Thymus (tissue), 11 donors: ENCODE measurements around the gene C1GALT1C1L. TPM values are rescaled to one million over a fixed set of nuclear protein-coding genes. Genes with fewer than 3 reads are reported as not detected.
"Not testable (repeated sequence)": the region's sequence is repeated elsewhere in the genome, so short reads cannot be mapped to it uniquely, and the experiment has no call there.

ENCODE experiments used
- DNase-seq, 9 donors: peaks; one replicate each; pipeline ENCODE4 v3.0.0-alpha.2; 2013; ENCODE audit warnings: low spot score in 9 of 9, low read depth in 6 of 9, missing footprints in 1 of 9
- H3K27ac ChIP-seq, 2 donors: one replicate each; pipeline ENCODE4 v1.5.1; 2013; ENCODE audit warnings: control low read depth in 1 of 2, low read depth in 1 of 2, low read length in 1 of 2, mild to moderate bottlenecking in 1 of 2, moderate library complexity in 1 of 2
- H3K27me3 ChIP-seq, 2 donors: one replicate each; pipeline ENCODE4 v1.5.1; 2013; ENCODE audit warnings: low read length in 1 of 2; ENCODE audit not compliant: control insufficient read depth in 2 of 2, insufficient read depth in 1 of 2
- H3K36me3 ChIP-seq, 2 donors: one replicate each; pipeline ENCODE4 v1.5.1; 2013; ENCODE audit warnings: low read length in 1 of 2, mild to moderate bottlenecking in 1 of 2, moderate library complexity in 1 of 2; ENCODE audit not compliant: control insufficient read depth in 2 of 2, insufficient read depth in 2 of 2
- H3K4me1 ChIP-seq, 2 donors: one replicate each; pipeline ENCODE4 v1.5.1; 2013; ENCODE audit warnings: low read length in 2 of 2; ENCODE audit not compliant: control insufficient read depth in 2 of 2, insufficient read depth in 2 of 2
- H3K4me3 ChIP-seq, 2 donors: one replicate each; pipeline ENCODE4 v1.5.1; 2013; ENCODE audit warnings: low read length in 2 of 2, control low read depth in 1 of 2, mild to moderate bottlenecking in 1 of 2
- H3K9me3 ChIP-seq, 2 donors: one replicate each; pipeline ENCODE4 v1.5.1; 2013; ENCODE audit warnings: low read length in 1 of 2, mild to moderate bottlenecking in 1 of 2; ENCODE audit not compliant: control insufficient read depth in 2 of 2, insufficient read depth in 1 of 2
- WGBS: extraction: QIAGEN DNeasy Blood & Tissue Kit; methylation state at CpG from one replicate; pipeline ENCODE4 v1.1.7; 2013; 5-methylcytosine and 5-hydroxymethylcytosine counted together
- polyA plus RNA-seq: library from polyadenylated mRNA; stranded (reverse); fragments of 200-250 nt; gene quantifications from one replicate; pipeline ENCODE4 v1.2.3, GENCODE V29; 2013
- total RNA-seq: library from RNA; stranded (reverse); fragments of 120-200 nt; gene quantifications from one replicate; pipeline ENCODE4 v1.2.4, GENCODE V29; 2013
- donor health status: healthy.

Gene C1GALT1C1L
- total and polyA plus RNA-seq, 2 donors, result 0.24 to 0.48 TPM

DNA sequence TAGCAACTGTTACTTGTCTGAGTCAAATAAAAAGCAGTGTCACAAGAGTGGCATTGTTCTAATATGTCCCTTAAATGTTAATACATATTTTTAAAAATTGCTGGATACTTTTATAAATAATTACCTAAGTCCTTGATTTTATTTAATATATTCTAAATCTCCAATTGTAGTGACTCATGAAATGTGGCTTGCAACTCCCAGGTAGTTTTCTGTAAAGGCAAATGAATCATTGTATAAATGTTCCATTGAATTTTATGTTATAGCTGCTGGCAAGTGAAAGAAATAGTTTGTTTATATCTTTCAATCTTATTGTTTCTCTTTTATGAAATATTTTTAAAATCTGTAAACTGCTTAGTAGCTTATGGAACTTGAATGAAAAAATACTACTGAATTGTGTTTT is 32.7 kb upstream of the C1GALT1C1L start:
- DNase-seq, result no peak
- H3K27me3 ChIP-seq, result peaks cover 0 to 6% of the 10 kb centered on the region in 2 donors
- no peak overlapping the region for H3K4me3 ChIP-seq
- H3K36me3 ChIP-seq, result no peaks in the 10 kb centered on the region
- H3K4me1 ChIP-seq, result no peaks in the 10 kb centered on the region
- H3K27ac ChIP-seq, result no peak overlapping the region
- H3K9me3 ChIP-seq, result no peaks in the 10 kb centered on the region

- no peaks in the 10 kb centered on the region for H3K4me1 ChIP-seq
- H3K4me3 ChIP-seq, result no peak overlapping the region
- H3K27ac ChIP-seq, result no peak overlapping the region
- DNase-seq, result no peak
- peaks cover 0 to 6% of the 10 kb centered on the region in 2 donors for H3K27me3 ChIP-seq
- no peaks in the 10 kb centered on the region for H3K36me3 ChIP-seq
- 97% methylated on average over 6 of the region's 6 CpGs for WGBS
- no peaks in the 10 kb centered on the region for H3K9me3 ChIP-seq
Observed at GRCh38 chr2:43708178-43708577, 31.9 kb upstream of the C1GALT1C1L start.

DNA sequence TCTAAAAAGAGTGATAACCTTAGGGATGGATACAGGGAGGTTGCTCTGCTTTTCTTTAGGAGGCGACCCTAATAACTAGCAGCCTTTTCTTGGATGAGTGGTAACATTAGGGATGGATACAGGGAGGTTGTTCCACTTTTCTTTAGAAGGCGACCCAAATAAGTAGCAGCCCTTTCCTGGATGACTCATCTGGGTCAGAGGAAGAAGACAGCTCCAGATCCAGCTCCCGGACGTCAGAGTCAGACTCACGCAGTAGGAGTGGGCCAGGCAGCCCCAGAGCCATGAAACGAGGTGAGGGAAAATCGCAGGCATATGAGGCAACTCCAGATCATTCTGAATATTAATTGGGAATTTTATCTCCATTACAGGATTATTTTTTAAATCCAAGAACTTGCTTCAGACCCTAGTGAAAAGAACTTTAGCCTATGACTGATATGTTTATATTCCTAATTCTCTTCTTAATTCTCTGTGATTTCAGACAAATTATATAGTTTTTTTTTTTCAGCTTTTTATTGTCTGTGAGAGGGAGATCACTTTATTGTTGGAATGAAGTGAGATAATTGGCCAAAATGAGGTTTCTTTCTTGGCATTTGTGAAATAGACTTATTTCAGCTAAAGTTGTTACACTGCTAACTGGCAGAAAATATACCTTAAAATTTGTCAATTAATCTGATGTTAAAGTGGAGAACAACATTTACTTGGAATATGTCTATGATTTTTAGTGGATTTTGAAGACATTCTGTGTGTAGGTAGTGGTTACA is 31.2 kb upstream of the C1GALT1C1L start:
- no peak overlapping the region for H3K27ac ChIP-seq
- H3K4me3 ChIP-seq, result no peak overlapping the region
- peaks cover 0 to 6% of the 10 kb centered on the region in 2 donors for H3K27me3 ChIP-seq
- no peaks in the 10 kb centered on the region for H3K4me1 ChIP-seq
- 85% methylated on average over 7 of the region's 7 CpGs for WGBS
- DNase-seq, result no peak
- no peaks in the 10 kb centered on the region for H3K9me3 ChIP-seq
- no peaks in the 10 kb centered on the region for H3K36me3 ChIP-seq

- Histone ChIP-seq H3K27me3 (no peaks in the 10 kb centered on the region), H3K4me1 (no peaks in the 10 kb centered on the region), H3K27ac (no peak overlapping the region), H3K9me3 (no peaks in the 10 kb centered on the region), H3K36me3 (no peaks in the 10 kb centered on the region), H3K4me3 (no peak overlapping the region)
- no peak for DNase-seq
Observed at GRCh38 chr2:43701111-43701510, 24.9 kb upstream of the C1GALT1C1L start.

GRCh38 chr2:43699761-43700160 is 23.5 kb upstream of the C1GALT1C1L start:
- DNase-seq, result no peak
- Histone ChIP-seq H3K4me1 (no peaks in the 10 kb centered on the region), H3K36me3 (no peaks in the 10 kb centered on the region), H3K27ac (no peak overlapping the region), H3K9me3 (no peaks in the 10 kb centered on the region), H3K27me3 (no peaks in the 10 kb centered on the region), H3K4me3 (no peak overlapping the region)
- WGBS, result 92% methylated on average over 3 of the region's 3 CpGs

DNA sequence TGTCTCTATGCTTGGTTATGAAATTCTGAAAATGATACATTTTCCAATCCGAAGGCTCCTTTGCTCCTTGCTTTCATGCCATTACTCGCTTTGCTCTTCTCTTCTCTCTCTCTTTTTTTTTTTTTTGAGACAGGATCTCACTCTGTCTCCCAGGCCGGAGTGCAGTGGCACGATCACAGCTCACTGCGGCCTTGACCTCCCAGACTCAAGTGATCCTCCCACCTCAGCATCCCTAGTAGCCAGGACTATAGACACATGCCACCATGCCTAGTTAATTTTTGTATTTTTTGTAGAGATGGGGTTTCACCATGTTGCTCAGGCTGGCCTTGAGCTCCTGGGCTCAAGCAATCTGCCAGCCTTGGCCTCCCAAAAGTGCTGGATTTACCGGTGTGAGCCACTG is 21.9 kb upstream of the C1GALT1C1L start:
- DNase-seq, H3K27ac ChIP-seq, H3K9me3 ChIP-seq, H3K36me3 ChIP-seq, H3K4me1 ChIP-seq, H3K4me3 ChIP-seq, H3K27me3 ChIP-seq: not testable (repeated sequence)
- 81% methylated on average over 6 of the region's 6 CpGs for WGBS

DNA sequence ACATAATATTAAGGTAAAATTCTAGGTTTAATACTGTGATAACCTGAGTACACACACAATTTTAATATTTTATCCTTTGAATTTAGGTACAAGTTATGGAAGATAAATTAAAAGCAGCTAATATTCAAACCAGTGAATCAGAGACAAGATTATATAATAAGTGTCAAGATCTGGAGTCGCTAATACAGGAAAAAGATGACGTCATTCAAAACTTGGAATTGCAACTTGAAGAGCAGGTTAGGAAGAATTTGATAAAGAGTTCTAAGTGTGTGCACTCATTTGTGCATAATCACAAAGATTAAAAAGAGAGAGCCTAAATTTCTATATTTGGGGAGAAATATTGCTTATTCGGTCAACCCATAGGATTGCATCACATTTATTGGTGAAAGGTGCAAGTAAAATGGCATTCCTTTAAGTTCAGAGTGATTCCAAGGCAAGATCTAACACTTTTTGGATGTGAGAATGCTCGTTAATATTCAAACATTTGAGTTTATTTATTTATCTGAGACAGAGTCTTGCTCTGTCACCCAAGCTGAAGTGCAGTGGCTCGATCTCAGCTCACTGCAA is 16.3 kb upstream of the C1GALT1C1L start:
- H3K27ac ChIP-seq, result no peak overlapping the region
- no peaks in the 10 kb centered on the region for H3K9me3 ChIP-seq
- no peak overlapping the region for H3K4me3 ChIP-seq
- no peaks in the 10 kb centered on the region for H3K36me3 ChIP-seq
- WGBS, result 94% methylated on average over 5 of the region's 5 CpGs
- no peak for DNase-seq
- no peaks in the 10 kb centered on the region for H3K4me1 ChIP-seq
- H3K27me3 ChIP-seq, result peaks cover 0 to 4% of the 10 kb centered on the region in 2 donors

DNA sequence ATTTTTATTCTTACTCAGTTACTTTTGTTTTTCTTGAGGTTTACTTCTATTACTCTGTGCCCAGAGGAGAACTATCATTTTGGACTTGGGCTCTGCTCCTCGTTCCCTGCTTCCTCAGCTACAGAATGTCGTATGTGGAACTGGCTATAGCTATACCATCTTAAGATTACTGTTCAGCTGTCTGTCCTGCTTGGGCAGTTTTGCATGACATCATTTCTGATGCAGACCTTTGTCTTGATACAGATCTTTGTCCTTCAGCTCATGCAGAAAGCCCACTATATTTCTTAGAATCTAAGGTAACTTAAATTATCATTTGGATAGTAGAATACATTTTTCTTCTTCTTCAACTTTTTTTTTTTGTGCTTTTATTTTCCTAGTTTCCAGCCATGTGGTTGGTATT is 13.8 kb upstream of the C1GALT1C1L start:
- H3K36me3 ChIP-seq, result no peaks in the 10 kb centered on the region
- WGBS, result 89% methylated on average over 2 of the region's 2 CpGs

GRCh38 chr2:43685357-43685756 is 9.1 kb upstream of the C1GALT1C1L start:
- H3K27ac ChIP-seq, result no peak overlapping the region
- 77% methylated on average over 5 of the region's 5 CpGs for WGBS

More for the DNA sequence above, 13.8 kb upstream of the C1GALT1C1L start:
- H3K4me1 ChIP-seq, result no peaks in the 10 kb centered on the region
- no peak overlapping the region for H3K4me3 ChIP-seq
- no peaks in the 10 kb centered on the region for H3K9me3 ChIP-seq
- H3K27me3 ChIP-seq, result peaks cover 0 to 4% of the 10 kb centered on the region in 2 donors
- no peak overlapping the region for H3K27ac ChIP-seq
- no peak for DNase-seq

More at GRCh38 chr2:43685357-43685756, 9.1 kb upstream of the C1GALT1C1L start:
- H3K4me3 ChIP-seq, result no peak overlapping the region
- H3K36me3 ChIP-seq, result no peaks in the 10 kb centered on the region
- H3K4me1 ChIP-seq, result no peaks in the 10 kb centered on the region
- DNase-seq, result no peak
- H3K9me3 ChIP-seq, result no peaks in the 10 kb centered on the region
- H3K27me3 ChIP-seq, result peaks cover 0 to 2% of the 10 kb centered on the region in 2 donors
